NCI-H1436 treated with DMSO at 0.1 percent for 48 hours (cell line): ENCODE data around the gene PRLH.
"Not testable (repeated sequence)": the region's sequence is repeated elsewhere in the genome, so short reads cannot be mapped to it uniquely, and the experiment has no call there.

Experiments
- DNase-seq: peaks from one replicate; lab custom pipeline; 2025; lab: John Stamatoyannopoulos, UW

Gene PRLH

DNA sequence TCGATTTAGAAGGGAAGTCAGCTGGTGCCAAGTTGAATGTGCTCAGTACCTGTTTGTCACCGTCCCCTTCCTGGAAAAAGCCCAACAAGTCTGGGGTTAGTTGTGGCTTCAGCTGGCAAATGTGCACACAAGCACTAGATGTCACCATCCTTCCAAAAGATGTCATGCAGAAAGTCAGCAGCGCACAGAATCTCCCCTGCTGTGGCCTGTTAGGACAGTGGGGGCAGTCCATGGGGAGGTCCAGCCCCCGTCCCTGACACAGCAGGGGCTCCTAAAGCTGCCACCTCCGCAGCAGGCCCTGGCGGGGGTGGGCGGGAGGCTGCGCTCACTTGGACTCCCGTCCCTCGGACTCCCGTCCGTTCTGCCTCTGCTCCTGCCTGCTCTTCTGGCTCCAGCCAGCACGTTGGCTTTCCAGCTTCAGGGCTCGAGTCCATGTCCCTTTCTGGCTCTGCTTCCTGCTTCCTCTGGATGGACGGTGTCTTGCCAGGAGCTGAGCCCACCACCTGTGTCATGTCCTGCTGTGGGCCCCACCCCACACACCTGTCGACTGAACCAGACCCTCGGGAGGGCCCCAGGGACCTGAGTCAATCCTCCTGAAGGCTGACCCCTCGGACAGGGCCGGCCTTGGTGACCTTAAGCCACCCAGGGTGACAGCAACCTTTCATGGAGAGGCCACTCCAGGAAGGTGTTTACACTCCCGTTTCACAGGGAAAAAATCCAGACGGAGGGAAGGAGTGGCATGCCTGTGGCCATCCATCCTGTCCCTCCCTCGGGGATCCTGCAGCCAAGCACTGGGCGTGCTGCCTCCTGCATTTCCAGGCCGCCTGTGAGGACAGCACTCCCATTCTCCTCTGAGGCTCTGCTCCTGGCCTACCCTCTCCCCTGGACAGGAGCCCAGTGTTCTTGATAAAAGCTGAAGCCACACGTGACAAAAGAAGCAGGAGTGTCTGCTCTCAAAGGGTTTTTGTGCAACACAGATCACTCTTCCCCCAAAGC is 15.7 kb downstream of the PRLH start:
- DNase-seq: no peak

DNA sequence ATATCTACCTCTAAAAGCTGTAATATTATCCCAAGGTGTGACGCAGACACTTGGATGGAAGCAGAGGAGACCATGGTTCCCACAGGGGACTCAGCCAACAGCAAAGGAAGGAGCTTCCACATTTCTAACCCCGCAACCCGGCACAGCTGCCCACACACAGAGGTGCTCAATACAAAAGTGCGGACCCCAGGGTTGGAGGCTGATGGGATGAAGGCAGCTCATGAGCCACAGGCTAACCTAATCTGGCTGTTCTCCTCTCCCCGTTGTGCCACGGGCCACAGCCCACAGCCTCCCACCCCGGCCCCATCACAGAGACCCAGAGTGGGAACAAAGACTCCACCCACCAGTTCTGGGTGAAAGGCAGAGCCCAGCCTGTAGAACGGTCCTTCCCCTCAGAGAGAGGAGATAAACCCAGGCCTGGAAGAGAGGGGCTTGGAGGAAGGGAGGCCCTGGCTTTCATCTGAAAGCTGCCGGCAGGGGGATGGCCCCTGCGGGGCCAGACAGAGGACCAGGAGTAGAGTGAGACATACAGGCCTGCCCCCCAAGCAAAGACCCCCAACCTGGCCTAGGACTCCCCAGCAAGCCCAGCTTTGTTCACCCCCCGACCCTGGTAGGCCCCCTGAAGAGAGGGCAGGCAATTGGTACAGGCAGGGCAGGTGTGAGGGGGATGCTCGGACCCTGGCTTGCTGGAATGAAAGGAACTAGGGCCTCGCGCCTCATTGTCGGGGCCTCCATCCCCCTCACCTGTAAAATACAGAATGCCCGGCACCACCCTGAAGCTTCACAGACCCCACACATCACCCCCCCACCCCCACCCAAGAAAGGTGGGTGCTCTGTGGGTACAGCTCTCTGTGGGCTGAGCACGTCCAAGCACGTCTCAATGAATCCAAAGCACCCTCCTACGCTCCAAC is 17.3 kb downstream of the PRLH start:
- no peak for DNase-seq

DNA sequence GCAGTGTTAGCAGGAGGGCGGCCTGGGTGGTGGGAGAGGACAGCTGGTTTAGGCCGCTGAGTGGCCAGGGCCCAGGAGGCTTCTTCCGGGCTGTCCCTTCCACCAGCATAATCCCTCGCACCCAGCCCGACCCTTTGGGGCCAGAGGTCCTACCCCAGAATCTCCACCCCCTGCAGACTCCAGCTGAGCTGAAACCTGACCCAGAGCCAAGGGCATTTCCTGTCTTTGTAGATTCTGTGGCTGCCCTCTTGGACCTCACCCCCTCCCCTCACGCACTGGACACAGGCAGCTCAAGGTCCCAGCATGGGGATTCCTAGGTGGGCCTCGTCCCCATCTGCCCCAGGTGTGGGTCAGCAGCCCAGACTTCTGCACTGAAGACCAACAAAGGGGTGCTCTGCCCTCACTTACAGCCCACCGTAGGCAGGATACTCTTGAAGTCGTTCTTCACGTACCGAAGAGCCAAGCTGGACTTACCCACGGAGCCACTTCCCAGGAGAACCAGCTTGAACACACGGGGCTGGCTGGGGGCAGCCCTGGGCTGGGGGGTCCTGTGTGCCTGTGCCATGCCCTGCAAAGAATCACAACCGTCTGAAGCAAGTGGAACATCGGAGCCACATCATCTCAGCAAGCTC is 19.3 kb downstream of the PRLH start:
- DNase-seq: no peak

DNA sequence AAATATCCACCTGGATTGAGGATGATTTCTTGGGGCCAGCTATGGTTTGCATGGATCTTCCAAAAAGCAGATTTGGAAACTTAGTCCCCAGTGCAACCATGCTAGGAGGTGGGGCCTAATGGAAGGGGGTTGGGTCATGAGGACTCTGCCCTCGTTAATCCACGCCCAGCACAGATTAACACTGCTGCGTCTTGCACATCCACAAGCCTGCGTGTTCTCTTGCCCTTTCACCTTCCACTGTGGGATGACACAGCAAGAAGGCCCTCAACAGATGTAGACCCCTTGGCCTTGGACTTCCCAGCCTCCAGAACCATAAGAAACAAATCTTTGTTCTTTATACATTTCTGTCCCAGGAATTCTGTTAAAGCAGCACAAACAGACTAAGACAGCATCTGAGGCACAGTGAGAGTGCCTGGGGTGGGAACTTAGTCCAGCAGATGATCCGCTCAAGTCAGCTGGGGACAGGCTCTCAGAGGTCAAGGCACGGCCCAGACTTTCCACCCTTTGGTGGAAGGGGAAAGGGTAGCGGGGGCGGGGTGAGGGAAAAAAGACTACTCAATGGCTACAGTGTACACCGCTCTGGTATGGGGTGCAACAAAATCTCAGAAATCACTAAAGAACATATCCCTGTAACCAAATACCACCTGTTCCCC is 21.8 kb downstream of the PRLH start:
- DNase-seq: no peak

DNA sequence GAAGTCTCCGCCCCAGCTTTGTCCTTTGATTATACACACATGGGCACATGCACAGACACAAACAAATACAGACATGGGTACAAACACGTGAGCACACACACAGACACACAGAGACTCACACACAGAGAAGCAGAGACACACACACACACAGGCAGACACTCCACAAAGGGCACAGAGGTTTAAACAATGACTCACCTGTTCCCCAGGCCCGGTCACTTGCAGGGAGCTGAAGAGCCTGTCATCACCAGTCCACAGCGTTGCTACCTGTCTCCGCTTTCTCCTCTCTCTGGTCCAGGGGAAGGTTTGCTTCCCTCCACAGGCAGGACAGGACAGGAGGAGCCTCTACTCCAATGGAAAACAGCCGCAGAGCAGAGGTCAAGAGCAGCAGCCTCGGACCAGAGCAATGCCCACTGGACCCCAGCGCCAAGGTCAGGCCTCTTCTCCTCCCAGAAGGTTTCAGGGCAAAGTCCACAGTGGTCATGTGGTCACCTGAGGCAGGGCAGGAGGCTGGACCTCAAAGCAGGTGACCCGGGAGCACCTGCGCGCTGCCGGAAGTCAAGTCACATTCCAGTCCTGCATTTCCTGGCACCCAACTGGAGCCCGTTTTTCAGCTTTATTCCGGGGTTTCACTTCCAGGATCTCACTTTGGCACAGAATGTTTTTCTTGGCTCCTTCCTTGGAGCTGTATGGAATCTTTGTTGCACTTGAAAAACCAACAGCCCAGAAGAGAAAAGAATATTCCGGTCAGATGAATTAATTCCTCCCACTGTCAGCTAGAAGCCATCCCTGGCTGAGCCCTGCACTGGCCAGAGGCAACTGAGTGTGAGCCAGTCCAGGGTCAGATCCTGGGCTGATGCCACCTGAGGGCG is 24.1 kb downstream of the PRLH start, which contains the start of gene RAB17:
Gene RAB17, minus strand, starts transcription at position 463 of the 869 bp plus-strand sequence. CDS start 4,580 bp downstream, outside the sequence.
- DNase-seq: no peak

DNA sequence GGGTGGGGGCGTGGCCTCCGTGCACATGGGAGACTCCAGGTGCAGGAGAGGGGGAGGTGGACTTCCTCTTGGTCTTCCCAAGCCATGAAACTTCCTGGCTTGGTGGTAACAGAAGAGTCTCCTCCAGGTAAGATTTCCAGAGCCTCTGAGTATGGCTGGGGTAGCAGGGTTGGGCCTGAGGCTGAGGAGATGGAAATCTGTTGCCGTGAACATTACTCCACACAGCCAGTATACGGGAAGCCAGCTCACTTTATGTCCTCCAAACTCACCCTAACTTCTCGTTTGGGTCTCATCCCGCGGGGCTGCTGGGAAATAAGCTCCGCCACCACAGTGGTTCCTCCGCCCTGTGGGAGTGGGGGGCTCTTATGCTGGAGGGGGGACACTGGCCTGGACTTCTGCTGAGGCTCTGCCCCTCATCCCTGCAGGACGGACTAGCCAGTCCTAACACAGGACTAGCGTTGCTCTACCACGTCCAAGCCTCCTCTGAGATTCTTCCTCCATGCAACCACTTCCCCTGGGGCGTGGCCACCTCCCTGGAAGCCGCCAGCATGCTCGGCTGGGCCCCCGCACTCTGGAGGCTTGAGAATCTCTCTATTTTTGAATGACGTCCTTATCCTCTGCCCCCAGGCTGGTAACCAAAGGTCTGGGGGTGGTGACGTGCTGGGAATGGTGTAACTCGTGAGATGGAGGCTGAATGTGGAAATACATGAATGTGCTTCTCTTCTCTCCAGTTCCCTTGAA is 24.9 kb downstream of the PRLH start:
- DNase-seq: no peak

DNA sequence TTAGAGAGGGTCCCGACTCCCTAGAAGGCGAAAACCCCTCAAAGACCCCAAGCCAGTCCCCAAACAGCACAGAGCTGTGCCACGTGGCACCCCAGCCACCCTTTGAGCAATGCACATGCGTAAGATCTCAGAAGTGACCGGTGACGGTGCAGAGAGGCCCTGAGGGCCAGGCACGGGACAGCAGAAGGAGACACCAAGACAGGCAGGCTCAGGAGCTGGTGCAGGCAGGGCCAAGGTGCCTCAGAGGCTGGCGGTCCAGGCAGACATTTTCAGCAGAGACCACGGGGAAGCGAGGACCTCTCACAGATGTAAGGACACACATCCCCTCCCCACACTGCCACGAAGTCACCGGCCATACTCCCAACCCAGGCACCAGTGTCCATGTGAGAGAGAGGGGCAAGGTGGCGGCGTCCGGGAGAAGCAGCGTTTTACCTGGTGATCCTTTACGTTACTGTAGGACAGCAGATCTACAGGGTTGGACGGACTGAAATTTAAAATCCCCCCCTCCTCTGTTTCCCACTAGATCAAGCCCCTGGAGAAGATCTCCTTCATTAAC is 26.1 kb downstream of the PRLH start:
- DNase-seq: no peak

DNA sequence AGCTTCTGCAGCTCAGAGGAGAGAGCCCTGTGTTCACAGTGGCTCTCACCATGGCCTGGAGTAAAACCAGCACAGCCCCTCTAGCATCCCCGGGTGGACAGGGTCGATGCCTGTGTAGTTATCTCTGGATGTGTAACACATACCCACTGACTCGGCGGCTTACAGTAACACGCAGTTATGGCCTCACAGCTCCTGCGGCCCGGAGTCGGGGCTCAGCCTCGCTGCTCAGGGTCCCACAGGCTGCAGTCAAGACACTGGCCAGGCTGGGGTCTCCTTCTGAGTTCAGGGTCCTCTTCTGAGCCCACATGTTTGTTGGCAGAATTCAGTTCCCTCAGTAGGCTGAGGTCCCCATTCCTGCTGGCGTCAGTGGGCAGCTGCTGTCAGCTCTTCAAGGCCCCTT is 26.7 kb downstream of the PRLH start:
- DNase-seq: no peak

DNA sequence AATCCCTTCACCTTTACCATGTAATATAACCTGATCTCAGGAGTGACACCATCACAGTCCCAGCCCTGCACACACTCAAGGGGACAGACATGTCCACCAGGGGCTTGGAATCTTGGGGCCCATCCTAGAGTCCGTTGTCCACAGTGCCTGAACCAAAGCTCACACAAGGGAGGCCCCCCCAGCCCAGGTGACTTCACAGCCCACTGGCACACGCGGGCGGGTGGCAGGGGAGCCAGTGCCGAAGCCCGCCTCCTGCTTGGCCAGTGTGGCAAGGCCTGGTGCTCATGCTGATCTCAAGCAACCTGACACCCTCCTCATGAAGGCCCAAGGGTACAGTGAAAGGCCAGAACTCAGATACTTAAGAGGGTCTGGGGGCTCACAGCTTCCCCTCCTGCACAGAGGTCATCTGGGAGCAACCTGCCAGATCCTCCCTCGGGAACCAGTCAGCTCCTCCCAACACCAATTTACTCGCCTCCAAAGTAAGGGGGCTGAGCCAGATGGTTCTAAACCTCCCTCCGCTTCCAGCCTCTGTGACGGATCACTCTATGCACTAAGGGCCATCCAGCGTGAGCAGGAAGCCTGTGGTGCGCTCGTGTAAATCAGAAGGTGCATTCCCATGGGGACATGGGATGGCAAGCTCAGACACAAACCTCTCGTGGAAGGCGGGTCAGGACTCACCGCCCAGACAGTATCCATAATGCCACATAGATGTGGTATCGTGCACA is 27.4 kb downstream of the PRLH start:
- DNase-seq: peak; percentile 14

DNA sequence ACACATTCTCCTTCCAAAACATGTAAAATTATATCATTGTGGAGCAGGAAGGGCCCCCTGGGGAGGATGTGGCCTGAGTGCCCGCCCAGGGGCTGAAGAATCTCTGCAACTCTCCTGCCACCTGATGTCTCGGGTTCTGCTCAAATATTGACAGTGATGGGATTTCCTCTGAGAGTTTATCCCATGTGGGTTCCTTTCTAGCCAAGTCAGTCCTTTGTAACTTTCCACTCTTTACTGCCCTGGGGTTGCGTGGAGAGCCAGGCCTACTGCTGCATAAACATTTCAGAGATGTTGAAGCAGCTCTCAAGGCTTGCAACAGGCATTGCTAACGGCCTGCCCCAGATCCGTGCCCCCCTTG is 28.1 kb downstream of the PRLH start:
- no peak for DNase-seq

DNA sequence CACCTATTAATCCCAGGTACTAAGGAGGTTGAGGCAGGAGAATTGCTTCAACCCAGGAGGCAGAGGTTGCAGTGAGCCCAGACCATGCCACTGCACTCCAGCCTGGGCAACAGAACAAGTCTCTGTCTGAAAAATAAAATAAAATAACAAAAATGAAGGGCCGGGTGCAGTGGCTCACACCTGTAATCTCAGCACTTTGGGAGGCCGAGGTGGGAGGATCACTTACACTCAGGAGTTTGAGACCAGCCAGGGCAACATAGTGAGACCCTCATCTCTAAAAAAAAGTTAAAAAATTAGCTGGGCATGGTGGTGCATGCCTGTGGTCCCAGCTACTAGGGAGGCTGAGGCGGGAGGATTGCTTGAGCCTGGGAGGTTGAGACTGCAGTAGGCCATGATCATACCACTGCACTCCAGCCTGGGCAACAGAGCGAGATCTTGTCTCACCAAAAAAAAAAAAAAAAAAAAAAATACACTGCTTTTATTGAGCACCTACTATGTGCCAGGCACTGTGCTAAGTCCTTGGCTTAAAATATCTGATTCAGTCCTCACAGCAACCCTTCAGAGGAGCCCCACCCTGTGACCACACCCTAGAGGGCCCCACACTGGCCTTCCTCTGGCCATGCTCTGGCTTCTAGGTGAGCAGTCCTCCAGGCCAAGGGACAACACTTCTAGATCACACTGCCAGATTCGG is 29.6 kb downstream of the PRLH start:
- not testable (repeated sequence) for DNase-seq

DNA sequence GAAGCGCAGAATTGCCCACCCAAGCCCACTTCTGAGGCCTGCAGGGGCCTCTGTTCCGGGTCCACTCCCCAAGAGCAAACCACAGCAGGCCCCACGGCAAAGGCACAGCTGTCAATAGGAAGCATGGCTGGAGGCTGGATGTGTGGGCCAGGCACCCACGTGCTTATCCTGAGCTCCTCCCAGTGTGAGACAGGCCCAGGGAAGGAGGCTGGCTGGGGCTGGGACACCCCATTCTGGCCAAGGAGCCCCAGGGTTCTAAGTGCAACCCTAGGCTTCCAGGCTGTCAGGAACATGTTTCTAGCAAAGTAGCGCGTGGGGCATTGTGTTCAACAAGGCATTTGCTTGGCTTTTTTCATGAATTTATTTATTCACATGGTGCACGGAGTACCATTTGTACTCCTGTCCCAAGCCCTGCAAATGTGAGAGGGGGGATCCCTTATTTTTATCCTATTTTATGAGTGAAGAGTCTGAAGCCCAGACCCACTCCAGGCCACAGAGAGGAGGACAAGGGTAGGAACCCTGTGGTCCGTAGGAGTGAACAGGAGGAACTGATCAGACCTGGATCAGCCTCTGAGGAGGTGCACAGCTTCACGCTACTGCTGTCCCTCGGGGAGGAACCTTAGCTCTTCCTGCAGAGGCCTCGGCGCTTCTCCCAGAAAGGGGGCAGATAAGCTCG is 30.3 kb downstream of the PRLH start:
- no peak for DNase-seq

DNA sequence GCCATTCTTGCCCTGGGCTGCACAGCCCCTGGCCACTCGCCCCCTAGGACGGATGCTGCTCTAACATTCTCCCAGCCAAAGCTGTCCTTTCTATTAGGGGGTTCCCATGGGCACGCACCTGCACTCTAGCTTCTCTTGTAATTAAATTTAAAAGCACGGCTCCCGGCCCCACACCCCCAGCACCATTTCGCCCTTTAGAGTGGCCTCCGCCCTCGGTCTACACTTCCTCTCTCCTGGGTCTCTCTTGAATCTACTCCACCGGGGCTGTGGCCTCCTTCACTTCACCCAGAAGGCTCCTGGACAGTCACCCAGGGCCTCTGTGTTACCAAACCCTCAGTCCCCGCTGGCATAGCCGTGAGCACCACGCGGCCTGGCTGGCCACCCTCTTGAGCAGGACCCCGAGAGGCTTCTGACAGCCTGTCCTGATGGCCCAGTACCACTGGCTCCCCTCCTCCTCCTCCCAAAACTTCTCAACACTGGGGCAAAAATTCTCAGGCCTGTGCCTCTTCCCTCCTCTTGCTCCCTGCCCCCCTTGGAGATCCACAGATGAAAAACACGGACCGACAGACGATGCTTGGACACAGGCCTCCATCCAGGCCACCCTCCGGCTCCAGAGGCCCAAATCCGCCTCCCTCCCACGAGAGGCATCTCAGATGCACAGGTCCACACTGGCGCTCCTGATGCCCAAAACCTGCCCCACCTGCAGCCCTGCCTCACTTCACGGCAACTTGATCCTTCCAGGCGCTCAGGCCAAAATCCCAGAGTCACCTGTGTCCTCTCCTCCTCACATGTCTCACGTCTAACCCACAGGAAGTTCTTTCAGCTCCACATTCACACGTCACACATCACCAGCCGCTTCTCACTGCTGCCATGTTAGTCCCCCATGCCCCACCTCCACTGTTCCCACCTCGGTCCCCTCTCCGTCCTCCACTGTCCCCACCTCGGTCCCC is 31.1 kb downstream of the PRLH start:
- DNase-seq: no peak

DNA sequence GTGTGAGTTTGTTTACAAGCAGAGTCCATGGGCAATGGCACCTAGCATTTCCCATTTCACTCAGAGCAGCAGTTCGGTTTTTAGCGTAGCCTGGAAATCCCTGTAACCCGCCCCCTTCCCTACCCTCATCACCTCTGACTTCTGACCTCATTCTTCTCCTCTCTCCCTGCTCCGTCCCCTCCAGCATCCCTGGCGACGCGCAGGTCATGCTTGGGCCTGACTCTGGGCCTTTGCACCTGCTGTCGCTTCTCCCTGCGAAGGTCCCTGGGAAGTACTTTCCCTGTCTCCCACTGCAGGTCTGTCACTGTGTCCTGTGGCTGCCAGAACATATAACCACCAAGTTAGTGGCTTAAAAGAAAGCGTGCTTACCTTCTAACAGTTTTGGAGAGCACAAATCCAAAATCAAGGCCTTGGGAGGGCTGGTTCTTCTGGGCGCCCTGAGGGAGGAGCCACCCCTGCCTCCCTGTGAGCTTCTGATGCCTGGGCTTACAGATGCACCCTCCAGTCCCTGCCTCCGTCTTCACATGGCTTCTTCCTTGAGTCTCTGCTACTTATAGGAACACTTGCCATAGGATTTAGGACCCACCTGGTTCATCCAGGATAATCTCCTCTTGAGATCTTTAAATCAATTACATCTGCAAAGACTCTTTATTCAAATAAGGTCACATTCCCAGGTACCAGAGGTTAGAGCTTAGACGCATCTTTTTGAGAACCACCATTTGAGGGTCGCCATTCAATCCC is 32.3 kb downstream of the PRLH start:
- no peak for DNase-seq

DNA sequence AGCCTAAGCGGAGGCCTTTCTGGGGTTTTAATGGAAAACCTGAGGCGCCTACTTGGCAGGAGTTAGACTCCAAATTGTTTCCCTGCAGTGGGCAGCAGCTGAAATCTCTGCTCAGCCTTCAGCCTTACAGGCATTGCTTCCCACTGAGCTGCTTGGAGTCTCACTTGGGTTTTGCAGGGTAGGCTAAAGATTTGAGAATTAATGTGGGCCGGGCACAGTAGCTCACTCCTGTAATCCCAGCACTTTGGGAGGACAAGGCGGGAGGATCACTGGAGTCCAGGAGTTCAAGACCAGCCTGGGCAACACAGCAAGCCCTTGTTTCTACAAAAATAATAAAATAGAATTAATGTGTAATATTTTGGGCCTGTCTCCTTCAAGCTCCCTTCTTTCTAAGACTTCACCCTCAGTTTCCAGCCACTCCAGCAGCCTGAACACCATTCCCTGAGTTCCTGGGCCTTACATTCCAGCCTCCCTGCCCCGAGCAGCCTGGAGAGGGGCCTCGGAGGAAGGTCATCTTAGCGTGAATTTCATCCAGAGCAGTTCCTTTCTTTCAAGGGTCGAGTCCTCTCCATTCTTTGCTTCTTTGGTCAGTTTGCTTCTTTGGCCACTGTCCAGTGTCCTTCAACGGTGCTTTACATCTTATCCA is 33.2 kb downstream of the PRLH start:
- no peak for DNase-seq
